Right lobe of liver (tissue), 6 donors: ENCODE data around the gene UNC5B. TPM values are rescaled to one million over a fixed set of nuclear protein-coding genes. Genes with fewer than 3 reads are reported as not detected.
A peak's percentile ranks its signal among the peaks of the same experiment; 100 is the strongest.

Experiments used
- ATAC-seq, 4 donors: fragments of 200-7000 bp; cut with Tn5 transposase; one replicate each; pipeline ENCODE4 v1.9.1; 2020; ENCODE audit warnings: mild to moderate bottlenecking in 4 of 4, moderate library complexity in 4 of 4
- DNase-seq, 3 donors: peaks; one replicate each; pipeline ENCODE4 v3.0.0-alpha.2; 2020
- H3K27ac ChIP-seq, 3 donors: fragments of 200-600 bp; one replicate each; pipeline ENCODE4 v1.8.0; 2022
- H3K27me3 ChIP-seq, 2 donors: fragments of 200-600 bp; one replicate each; pipeline ENCODE4 v1.8.0; 2022
- H3K36me3 ChIP-seq, 4 donors: fragments of 200-600 bp; sonication (generic) in 1 of 4; one replicate each; pipeline versions ENCODE4 v1.5.1 to v1.8.0; 2017 to 2022; ENCODE audit warnings: control low read depth in 1 of 4
- H3K4me1 ChIP-seq, 4 donors: fragments of 200-600 bp; sonication (generic) in 1 of 4; one replicate each; pipeline versions ENCODE4 v1.5.1 to v1.8.0; 2017 to 2022; ENCODE audit warnings: control low read depth in 1 of 4
- H3K4me3 ChIP-seq, 3 donors: fragments of 200-600 bp; one replicate each; pipeline ENCODE4 v1.8.0; 2022
- H3K9me3 ChIP-seq, 4 donors: fragments of 200-600 bp; sonication (generic) in 1 of 4; one replicate each; pipeline versions ENCODE4 v1.5.1 to v1.8.0; 2017 to 2022; ENCODE audit warnings: control low read depth in 1 of 4
- POLR2A ChIP-seq: fragments of 450-650 bp; IDR thresholded peaks from one replicate; pipeline ENCODE4 v1.6.1; 2017; ENCODE audit warnings: antibody characterized with exemption, mild to moderate bottlenecking
- whole genome bisulfite sequencing: methylation state at CpG from one replicate; pipeline ENCODE4 v1.1.6; 2018; ENCODE audit warnings: low coverage, low lambda C conversion rate; ENCODE audit not compliant: insufficient coverage; ENCODE audit errors: missing lambda C conversion rate; 5-methylcytosine and 5-hydroxymethylcytosine counted together
- intact Hi-C, 2 donors: fragments of 100-400 bp; cut with DNase I; formaldehyde crosslinking; loops; one replicate each; pipeline versions ENCODE4 v1.11.2 to v1.14.1; 2022
- total RNA-seq, 6 experiments: library from RNA; depleted of rRNA in 2 of 6; stranded (reverse); fragments of >200 nt in 2 of 6; fragmentation: NEBNext Ultra II Directional in 3 of 6; extraction: Animal tissue kit (Norgen Biotek cat#: 25700) in 3 of 6; gene quantifications; one replicate each; pipeline versions ENCODE4 v1.1.0 to v1.2.4, GENCODE V29; 2016 to 2023
- TF ChIP-seq, protein P1 (sequence below), 4 donors: fragments of 200-600 bp in 3 of 4; fragments of 450-650 bp in 1 of 4; IDR thresholded peaks; one replicate each; pipeline versions ENCODE4 v1.5.1 to v1.8.0; 2016 to 2022; ENCODE audit warnings: antibody characterized with exemption in 4 of 4, mild to moderate bottlenecking in 2 of 4
- donor health status: DM: no; HTN: yes; CAD: no.
- donor health status: DM: no; HTN: no; CAD: no.
- donor health status: DM: no; HTN: no; CAD: no.
- donor health status: DM: no; HTN: yes; CAD: no.
- donor health status: DM: no; HTN: yes; CAD: no.

The UNC5B gene
- total RNA-seq, 6 experiments from 2014 or later, result 1.0 to 6.2 (median 2.1) TPM

DNA sequence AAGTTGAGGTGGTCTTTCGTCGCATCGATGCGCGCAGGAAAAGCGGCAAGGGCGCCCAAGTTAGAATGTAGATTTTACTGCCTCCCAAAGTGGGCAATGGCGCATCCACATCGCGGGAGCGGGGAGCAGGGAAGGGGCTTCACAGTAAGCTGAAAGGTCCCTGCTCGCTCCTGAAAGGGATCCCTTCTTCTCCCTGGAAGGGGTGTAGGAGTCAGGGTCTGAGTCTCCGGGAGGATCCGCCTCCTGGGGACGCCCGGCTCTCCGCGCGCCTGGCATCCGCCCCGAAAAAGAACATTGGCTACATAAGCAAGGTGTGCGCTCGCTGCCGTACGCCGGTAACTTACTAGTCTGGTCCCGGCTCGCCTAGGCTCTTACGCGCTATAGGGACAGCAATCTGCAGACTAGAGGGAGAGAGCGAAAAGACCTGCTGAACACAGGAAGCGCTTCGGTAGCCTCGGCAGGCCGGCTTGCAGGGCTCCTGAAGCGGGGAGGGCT lies 804 bp downstream of the UNC5B start:
- ATAC-seq (peak; percentile 17 to 51 (median 32)), DNase-seq (peak in 2 of 3 donors; percentile 60)
- H3K4me1 ChIP-seq, result peaks cover 0 to 16% (median 0%) of the 10 kb centered on the region in 4 donors
- H3K4me3 ChIP-seq, result peak overlapping the region; percentile 48 to 61 (median 50)
- H3K27me3 ChIP-seq, result peaks cover 0 to 8% of the 10 kb centered on the region in 2 donors
- TF ChIP-seq POLR2A, result no peak
- TF ChIP-seq, protein P1, sequence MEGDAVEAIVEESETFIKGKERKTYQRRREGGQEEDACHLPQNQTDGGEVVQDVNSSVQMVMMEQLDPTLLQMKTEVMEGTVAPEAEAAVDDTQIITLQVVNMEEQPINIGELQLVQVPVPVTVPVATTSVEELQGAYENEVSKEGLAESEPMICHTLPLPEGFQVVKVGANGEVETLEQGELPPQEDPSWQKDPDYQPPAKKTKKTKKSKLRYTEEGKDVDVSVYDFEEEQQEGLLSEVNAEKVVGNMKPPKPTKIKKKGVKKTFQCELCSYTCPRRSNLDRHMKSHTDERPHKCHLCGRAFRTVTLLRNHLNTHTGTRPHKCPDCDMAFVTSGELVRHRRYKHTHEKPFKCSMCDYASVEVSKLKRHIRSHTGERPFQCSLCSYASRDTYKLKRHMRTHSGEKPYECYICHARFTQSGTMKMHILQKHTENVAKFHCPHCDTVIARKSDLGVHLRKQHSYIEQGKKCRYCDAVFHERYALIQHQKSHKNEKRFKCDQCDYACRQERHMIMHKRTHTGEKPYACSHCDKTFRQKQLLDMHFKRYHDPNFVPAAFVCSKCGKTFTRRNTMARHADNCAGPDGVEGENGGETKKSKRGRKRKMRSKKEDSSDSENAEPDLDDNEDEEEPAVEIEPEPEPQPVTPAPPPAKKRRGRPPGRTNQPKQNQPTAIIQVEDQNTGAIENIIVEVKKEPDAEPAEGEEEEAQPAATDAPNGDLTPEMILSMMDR (IDR thresholded peaks at IDR 0.05), result no peak
- no peaks in the 10 kb centered on the region for H3K9me3 ChIP-seq
- H3K27ac ChIP-seq, result peak overlapping the region in 1 of 3 donors; percentile 26
- intact Hi-C loops, result loop anchor here in 1 of 2 donors (10.0 kb wide), 1 partner anchor 308 kb away; no protein-coding TSS in a partner anchor
- H3K36me3 ChIP-seq, result no peaks in the 10 kb centered on the region
- 2% methylated on average over 11 of the region's 36 CpGs for WGBS

GRCh38 chr10:71213761-71214440 lies 1.5 kb downstream of the UNC5B start:
- peaks cover 0 to 8% of the 10 kb centered on the region in 2 donors for H3K27me3 ChIP-seq
- intact Hi-C loops, result loop anchor here in 1 of 2 donors (10.0 kb wide), 1 partner anchor 309 kb away; no protein-coding TSS in a partner anchor
- H3K9me3 ChIP-seq, result no peaks in the 10 kb centered on the region
- peaks cover 0 to 16% (median 0%) of the 10 kb centered on the region in 4 donors for H3K4me1 ChIP-seq
- no peaks in the 10 kb centered on the region for H3K36me3 ChIP-seq
- DNase-seq (peak in 1 of 3 donors; percentile 36), ATAC-seq (no peak)
- WGBS, result 6% methylated on average over 19 of the region's 33 CpGs
- H3K27ac ChIP-seq, result no peak overlapping the region
- TF ChIP-seq, protein P1 (IDR thresholded peaks at IDR 0.05), result no peak
- TF ChIP-seq POLR2A, result no peak
- H3K4me3 ChIP-seq, result peak overlapping the region; percentile 23 to 61 (median 23)

GRCh38 chr10:71214641-71215559 lies 2.5 kb downstream of the UNC5B start:
- ATAC-seq (no peak), DNase-seq (peak in 1 of 3 donors; percentile 30)
- no CpG with 5 or more reads among the region's 7 CpGs for WGBS
- TF ChIP-seq POLR2A, result no peak
- intact Hi-C loops, result loop anchor here in 1 of 2 donors (10.0 kb wide), 1 partner anchor 310 kb away; no protein-coding TSS in a partner anchor
- Histone ChIP-seq H3K4me3 (no peak overlapping the region), H3K9me3 (no peaks in the 10 kb centered on the region), H3K27me3 (peaks cover 0 to 7% of the 10 kb centered on the region in 2 donors), H3K36me3 (no peaks in the 10 kb centered on the region), H3K27ac (no peak overlapping the region), H3K4me1 (peaks cover 0 to 16% (median 0%) of the 10 kb centered on the region in 4 donors)

DNA sequence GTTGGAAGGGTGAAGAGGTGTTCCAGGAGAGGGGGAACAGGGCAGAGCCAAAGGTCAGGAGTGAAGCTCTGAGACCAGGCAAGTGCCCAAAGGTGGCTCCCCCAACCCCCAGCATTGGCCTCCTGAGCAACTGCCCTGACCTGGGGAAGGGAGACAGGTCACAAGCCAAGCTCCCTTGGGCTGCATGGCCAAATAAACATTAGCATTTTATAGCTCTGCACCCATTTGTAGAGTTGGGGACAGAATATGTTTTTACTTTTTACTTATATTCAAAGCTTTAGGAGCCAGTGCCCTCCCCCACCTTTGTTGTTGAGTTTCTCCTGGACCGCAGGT lies 4.0 kb downstream of the UNC5B start:
- Histone ChIP-seq H3K36me3 (no peaks in the 10 kb centered on the region), H3K4me3 (no peak overlapping the region), H3K27me3 (no peaks in the 10 kb centered on the region), H3K27ac (no peak overlapping the region), H3K4me1 (peaks cover 0 to 16% (median 0%) of the 10 kb centered on the region in 4 donors), H3K9me3 (no peaks in the 10 kb centered on the region)
- peak in 1 of 3 donors; percentile 21 for DNase-seq
- no peak for ATAC-seq
- intact Hi-C loops, result loop anchor here in 1 of 2 donors (10.0 kb wide), 1 partner anchor 312 kb away; no protein-coding TSS in a partner anchor
- WGBS, result 44% methylated on average over 1 of the region's 1 CpG
- TF ChIP-seq POLR2A, result no peak
- TF ChIP-seq, protein P1 (IDR thresholded peaks at IDR 0.05), result no peak
